ENCODE measurements around the gene NFE2.

Gene NFE2

DNA sequence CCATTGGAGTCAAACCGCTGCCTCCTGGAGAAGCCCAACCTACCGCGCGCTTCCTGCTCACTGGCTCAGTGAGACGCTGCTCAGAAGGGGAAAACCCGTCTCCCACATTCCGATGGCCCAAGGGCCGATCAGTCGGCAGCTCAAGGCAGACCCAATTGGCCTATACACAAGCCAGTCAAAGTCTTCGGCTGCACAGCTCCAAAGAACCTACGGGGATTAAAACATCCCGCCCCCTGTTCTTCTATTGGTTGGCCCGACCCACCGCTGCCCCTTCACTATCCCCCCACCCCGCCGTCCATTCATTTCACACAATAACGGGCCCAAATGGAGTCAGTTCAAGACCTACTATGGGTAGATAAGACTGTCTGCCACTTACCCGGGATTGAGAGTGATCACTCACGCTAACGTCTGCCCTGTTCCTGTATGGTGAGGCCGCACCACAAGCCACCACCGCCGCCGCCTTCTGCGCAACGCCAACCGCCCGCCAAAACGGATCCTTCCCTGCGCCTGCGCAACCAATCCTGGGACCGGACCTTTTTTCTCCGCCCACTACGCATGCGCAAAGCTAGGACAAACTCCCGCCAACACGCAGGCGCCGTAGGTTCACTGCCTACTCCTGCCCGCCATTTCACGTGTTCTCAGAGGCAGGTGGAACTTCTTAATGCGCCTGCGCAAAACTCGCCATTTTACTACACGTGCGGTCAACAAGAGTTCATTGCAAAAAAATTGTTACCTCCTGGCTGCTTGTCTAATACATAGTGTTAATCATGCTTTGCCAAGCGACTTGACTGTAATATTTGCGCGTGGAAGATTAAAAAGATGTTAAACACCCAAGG, 21.0 kb downstream of the NFE2 start, which contains the start of gene CBX5:
Gene CBX5 (minus strand): TSS at position 491 of the 836 bp plus-strand sequence. CDS start 22,472 bp downstream, outside the sequence.
- DNase-seq (ENCODE audit: low read depth) = peak; percentile 100
- H3K4me3 ChIP-seq (ENCODE audit: low read depth, low read length) = peak within 1 kb of the TSS; percentile 95
- TF ChIP-seq, protein P1, sequence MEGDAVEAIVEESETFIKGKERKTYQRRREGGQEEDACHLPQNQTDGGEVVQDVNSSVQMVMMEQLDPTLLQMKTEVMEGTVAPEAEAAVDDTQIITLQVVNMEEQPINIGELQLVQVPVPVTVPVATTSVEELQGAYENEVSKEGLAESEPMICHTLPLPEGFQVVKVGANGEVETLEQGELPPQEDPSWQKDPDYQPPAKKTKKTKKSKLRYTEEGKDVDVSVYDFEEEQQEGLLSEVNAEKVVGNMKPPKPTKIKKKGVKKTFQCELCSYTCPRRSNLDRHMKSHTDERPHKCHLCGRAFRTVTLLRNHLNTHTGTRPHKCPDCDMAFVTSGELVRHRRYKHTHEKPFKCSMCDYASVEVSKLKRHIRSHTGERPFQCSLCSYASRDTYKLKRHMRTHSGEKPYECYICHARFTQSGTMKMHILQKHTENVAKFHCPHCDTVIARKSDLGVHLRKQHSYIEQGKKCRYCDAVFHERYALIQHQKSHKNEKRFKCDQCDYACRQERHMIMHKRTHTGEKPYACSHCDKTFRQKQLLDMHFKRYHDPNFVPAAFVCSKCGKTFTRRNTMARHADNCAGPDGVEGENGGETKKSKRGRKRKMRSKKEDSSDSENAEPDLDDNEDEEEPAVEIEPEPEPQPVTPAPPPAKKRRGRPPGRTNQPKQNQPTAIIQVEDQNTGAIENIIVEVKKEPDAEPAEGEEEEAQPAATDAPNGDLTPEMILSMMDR (conservative IDR thresholded peaks at IDR 0.05; ENCODE audit: low read depth, low read length) = no peak

DNA sequence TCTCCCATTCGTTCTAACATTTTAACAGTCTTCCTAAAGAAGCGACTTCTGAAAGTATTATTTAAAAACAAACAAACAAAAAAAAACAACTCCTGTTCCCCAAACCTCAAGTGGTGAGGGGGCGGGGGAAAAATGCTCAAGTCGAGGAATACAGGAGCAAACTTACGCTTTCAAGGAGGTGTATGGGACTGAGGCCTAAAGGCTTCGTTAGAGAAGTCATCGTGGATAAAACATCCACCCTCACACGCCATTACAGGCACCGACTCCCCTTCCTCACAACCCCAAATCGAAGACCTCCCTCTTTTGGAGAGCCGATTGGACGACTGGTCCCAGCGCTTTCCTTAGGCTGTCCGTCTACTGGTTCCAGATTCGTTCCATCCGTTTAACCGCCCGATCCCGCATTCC, 21.6 kb downstream of the NFE2 start:
- no peak for DNase-seq (ENCODE audit: low read depth)
- TF ChIP-seq, protein P1 (conservative IDR thresholded peaks at IDR 0.05; ENCODE audit: low read depth, low read length) = no peak
- peak overlapping the region; percentile 86 for H3K4me3 ChIP-seq (ENCODE audit: low read depth, low read length)

DNA sequence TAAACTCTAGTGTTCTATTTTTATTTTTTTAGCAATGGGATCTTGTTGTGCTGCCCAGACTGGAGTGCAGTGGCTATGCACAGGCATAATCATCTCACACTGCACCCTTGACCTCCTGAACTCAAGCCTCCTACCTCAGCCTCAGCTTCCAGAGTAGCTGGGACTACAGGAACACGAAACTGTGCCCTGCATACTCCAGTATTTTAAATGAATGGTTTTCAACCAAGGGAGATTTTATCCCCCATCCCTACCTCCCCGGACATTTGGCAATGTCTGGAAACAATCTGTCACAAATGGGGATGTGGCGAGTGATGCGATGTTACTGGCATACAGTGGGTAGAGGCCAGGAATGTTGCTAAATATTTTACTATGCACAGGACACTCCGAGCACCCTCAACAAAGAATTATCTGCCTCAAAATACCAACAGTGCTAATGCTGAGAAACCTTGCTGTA, 23.0 kb downstream of the NFE2 start:
- peak overlapping the region; percentile 24 for H3K4me3 ChIP-seq (ENCODE audit: low read depth, low read length)
- DNase-seq (ENCODE audit: low read depth) = peak; percentile 55
- TF ChIP-seq, protein P1 (conservative IDR thresholded peaks at IDR 0.05; ENCODE audit: low read depth, low read length) = no peak

DNA sequence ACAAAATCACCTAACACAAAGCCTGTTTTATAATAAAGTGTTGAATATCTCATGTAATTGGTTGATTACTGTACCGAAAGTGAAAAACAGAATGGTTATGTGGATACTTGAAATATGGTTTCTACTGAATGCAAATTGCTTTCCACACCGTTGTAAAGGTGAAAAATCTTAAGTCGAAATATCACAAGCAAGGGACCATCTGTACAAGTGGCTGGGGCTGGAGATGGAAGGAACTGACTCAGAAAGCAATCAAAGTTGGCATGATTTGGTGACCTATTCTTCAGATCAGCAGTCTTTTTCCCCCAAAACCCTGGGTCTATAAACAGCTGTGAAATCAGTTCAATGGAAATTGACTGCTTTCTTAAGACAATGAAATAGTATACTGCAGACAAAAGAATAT, 24.4 kb downstream of the NFE2 start:
- no peak for DNase-seq (ENCODE audit: low read depth)
- no peak overlapping the region for H3K4me3 ChIP-seq (ENCODE audit: low read depth, low read length)

DNA sequence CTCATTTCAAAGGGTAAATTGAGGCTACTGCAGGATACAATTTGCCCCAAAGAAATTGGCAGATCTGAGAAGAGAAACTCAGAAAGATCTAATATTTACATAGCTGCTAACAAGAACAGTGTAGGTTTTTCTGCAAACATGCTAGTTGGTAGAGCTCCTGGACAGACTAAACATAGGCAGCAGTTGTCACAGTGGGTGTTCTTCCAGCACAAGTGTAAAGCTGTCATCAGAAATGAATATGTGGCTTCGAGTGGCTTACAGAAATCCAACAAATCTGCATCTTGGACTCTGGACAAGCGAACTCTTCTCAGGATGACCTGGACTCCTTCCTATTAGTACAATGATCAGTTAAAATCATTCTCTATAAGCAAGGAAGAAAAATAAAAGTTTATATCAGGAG, 26.8 kb downstream of the NFE2 start:
- DNase-seq (ENCODE audit: low read depth) = no peak
- H3K4me3 ChIP-seq (ENCODE audit: low read depth, low read length) = no peak overlapping the region
- TF ChIP-seq, protein P1 (conservative IDR thresholded peaks at IDR 0.05; ENCODE audit: low read depth, low read length) = no peak

More for the DNA sequence above, 24.4 kb downstream of the NFE2 start:
- TF ChIP-seq, protein P1 (conservative IDR thresholded peaks at IDR 0.05; ENCODE audit: low read depth, low read length) = no peak

DNA sequence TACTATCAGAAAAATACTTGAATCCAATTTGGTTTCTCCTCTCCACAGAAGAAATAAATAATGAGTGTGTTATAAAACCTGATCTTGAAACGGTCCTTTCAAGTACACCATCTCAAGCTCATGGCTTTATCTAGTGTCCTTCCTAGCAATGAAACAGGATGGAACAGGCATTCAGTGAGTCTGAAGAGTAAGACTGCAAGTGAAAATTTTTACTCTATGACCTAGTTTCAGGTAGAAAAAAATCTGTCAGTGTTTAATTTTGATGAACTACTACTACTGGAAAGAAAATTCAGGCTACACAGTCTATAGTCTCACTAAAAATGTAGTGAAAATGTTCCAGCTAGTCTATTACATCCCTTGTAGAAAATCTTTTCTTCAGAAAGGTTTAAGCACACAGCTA, 28.6 kb downstream of the NFE2 start:
- no peak overlapping the region for H3K4me3 ChIP-seq (ENCODE audit: low read depth, low read length)
- no peak for DNase-seq (ENCODE audit: low read depth)
- TF ChIP-seq, protein P1 (conservative IDR thresholded peaks at IDR 0.05; ENCODE audit: low read depth, low read length) = no peak

DNA sequence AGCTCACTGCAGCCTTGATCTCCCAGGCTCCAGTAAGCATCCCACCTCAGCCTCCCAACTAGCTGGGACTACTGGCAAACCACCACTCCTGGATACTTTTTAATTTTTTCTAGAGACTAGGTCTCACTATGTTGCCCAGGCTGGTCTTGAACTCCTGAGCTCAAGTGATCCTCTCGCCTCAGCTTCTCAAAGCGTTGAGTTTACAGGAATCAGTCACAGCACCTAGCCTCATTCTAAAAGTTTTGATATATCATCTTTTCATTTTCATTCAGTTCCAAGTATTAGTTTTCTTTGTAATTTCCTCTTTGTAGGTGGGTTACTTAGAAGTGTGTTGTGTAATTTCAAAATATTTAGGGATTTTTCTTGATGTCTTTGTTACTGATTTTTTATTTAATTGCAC, 30.5 kb downstream of the NFE2 start:
- TF ChIP-seq, protein P1 (conservative IDR thresholded peaks at IDR 0.05; ENCODE audit: low read depth, low read length) = no peak
- H3K4me3 ChIP-seq (ENCODE audit: low read depth, low read length) = no peak overlapping the region
- DNase-seq (ENCODE audit: low read depth) = no peak

Data from choroid plexus epithelial cell (primary cell).